Ishikawa (cell line): ENCODE measurements around the gene ARHGAP29.

Experiments
- CEBPB ChIP-seq: IDR thresholded peaks from 2 replicates; pipeline ENCODE4 v1.6.1; 2012
- EP300 ChIP-seq: IDR thresholded peaks from 2 replicates; pipeline ENCODE4 v1.6.1; 2012; ENCODE audit warnings: borderline replicate concordance
- FOXM1 ChIP-seq: IDR thresholded peaks from 2 replicates; pipeline ENCODE4 v1.6.1; 2012; ENCODE audit warnings: low read depth, borderline replicate concordance
- NFIC ChIP-seq: IDR thresholded peaks from 2 replicates; pipeline ENCODE4 v1.6.1; 2012
- RAD21 ChIP-seq: IDR thresholded peaks from 2 replicates; pipeline ENCODE4 v1.6.1; 2012; ENCODE audit warnings: low read depth
- TAF1 ChIP-seq: IDR thresholded peaks from 2 replicates; pipeline ENCODE4 v1.6.1; 2012; ENCODE audit warnings: low read depth, mild to moderate bottlenecking
- YY1 ChIP-seq: IDR thresholded peaks from 2 replicates; pipeline ENCODE4 v1.6.1; 2012; ENCODE audit warnings: low read depth

DNA sequence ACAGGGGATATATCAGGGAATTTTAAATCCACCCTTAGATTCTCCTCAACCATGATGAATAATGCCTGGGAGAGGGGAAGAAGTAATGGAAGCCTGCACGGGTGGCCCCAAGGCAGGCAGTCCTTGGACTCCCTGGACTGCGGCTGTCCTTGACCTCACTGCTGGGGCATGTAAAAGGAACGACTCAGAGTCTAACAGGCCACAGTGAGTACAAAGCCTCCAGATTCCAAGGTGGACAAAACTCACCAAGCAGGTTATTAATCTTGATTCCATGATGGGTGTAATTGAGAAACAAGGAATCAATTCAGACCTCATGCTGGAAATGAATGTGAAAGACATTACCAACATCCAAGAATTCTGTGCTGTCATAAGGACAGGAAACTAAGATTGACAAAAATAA, 13.0 kb upstream of the ARHGAP29 start:
- TF ChIP-seq TAF1 (no peak), YY1 (peak; percentile 64; the same call in 1 of the 2 replicates), RAD21 (no peak; the same call in 1 of the 2 replicates), EP300 (peak; percentile 92), CEBPB (no peak; the same call in 1 of the 2 replicates), FOXM1 (peak; percentile 69), NFIC (peak; percentile 59)
